Activated B cell treated with CpG ODN at 0.5 μM for 24 hours (primary cell): ENCODE data around the gene UBE2E2. TPM values are rescaled to one million over a fixed set of nuclear protein-coding genes. Genes with fewer than 3 reads are reported as not detected.
A peak's percentile ranks its signal among the peaks of the same experiment; 100 is the strongest.

Source experiments
- ATAC-seq: fragments of 200-7000 bp; cut with Tn5 transposase; one replicate; pipeline ENCODE4 v1.10.0; 2021; ENCODE audit warnings: low read depth, mild to moderate bottlenecking, moderate library complexity
- CTCF ChIA-PET: fragments of 350-600 bp; sonication (Branson Sonifier 250); formaldehyde crosslinking; loops from one replicate; lab custom pipeline; 2021; ENCODE audit warnings: antibody characterized with exemption; lab: Charles Lee
- POLR2A ChIA-PET: fragments of 350-600 bp; sonication (Branson Sonifier 250); formaldehyde crosslinking; loops from one replicate; lab custom pipeline; 2021; ENCODE audit warnings: antibody characterized with exemption; lab: Charles Lee
- DNase-seq: peaks from one replicate; pipeline ENCODE4 v3.0.0; 2022
- H3K27ac Mint-ChIP-seq: one replicate; pipeline ENCODE4 v1.8.0; 2020; ENCODE audit warnings: mixed read lengths
- H3K27me3 Mint-ChIP-seq: one replicate; pipeline ENCODE4 v1.8.0; 2021; ENCODE audit warnings: mixed read lengths
- H3K36me3 Mint-ChIP-seq: one replicate; pipeline ENCODE4 v1.8.0; 2021; ENCODE audit warnings: low read depth, mixed read lengths
- H3K4me1 Mint-ChIP-seq: one replicate; pipeline ENCODE4 v1.8.0; 2021; ENCODE audit warnings: mixed read lengths
- H3K4me3 Mint-ChIP-seq: one replicate; pipeline ENCODE4 v1.8.0; 2020; ENCODE audit warnings: mild to moderate bottlenecking, mixed read lengths
- H3K9me3 Mint-ChIP-seq: one replicate; pipeline ENCODE4 v1.8.0; 2020; ENCODE audit warnings: mixed read lengths
- intact Hi-C: fragments of 100-400 bp; cut with micrococcal nuclease; formaldehyde crosslinking; loops from one replicate; pipeline ENCODE4 v1.15.1; 2024
- total RNA-seq: library from RNA; stranded (reverse); gene quantifications from 2 replicates; pipeline ENCODE4 v1.2.3, GENCODE V29; 2022
- TF ChIP-seq, protein P1 (sequence below): fragments of 200-600 bp; IDR thresholded peaks from one replicate; pipeline ENCODE4 v1.8.0; 2022; ENCODE audit warnings: antibody characterized with exemption, mild to moderate bottlenecking

The UBE2E2 gene
- total RNA-seq, 1 donor from 2014 or later, result 48.5 TPM

DNA sequence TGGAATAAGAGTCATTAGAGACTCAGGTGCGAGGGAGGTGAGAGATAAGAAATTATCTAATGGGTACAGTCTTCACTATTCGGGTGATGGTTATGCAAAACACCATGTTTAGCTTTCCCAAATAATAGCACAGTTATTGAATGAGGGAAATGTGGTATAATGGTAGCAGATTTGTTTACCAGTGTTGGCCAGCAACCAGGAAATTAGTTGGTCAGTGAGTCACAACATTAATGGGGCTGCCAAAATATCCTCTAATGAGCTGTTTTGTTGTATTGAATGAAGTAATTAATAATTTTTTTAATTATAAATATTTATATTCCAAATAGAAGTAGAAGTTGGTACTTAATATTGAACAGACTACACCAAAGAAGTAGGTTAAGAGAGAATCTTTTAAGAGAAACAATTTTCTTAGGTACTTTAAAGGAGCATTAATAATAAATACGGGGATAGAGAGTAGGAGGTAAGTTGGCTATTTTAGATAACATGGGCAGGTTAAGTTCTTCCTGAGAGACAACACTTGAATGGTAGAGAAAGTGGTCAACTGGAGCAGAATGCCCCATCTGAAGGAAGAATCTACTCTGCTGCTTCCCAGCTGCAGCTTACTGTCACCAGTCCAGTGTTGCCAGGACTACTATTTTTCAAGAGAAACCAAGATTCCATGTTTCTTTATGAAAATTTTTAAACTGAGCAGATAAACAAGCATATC, 218.8 kb downstream of the UBE2E2 start:
- Mint-ChIP-seq H3K4me1 (peaks cover 44% of the 10 kb centered on the region), H3K27ac (no peak overlapping the region), H3K9me3 (peaks cover 6% of the 10 kb centered on the region), H3K4me3 (no peak overlapping the region), H3K36me3 (peaks cover 4% of the 10 kb centered on the region), H3K27me3 (no peaks in the 10 kb centered on the region)
- intact Hi-C loops, result no loop called here
- ATAC-seq (no peak), DNase-seq (no peak)
- POLR2A ChIA-PET, result interaction anchor here (0.6 kb wide), 1 partner anchor 338 kb away, joined by 8 read pairs; no protein-coding TSS in a partner anchor
- TF ChIP-seq, protein P1, sequence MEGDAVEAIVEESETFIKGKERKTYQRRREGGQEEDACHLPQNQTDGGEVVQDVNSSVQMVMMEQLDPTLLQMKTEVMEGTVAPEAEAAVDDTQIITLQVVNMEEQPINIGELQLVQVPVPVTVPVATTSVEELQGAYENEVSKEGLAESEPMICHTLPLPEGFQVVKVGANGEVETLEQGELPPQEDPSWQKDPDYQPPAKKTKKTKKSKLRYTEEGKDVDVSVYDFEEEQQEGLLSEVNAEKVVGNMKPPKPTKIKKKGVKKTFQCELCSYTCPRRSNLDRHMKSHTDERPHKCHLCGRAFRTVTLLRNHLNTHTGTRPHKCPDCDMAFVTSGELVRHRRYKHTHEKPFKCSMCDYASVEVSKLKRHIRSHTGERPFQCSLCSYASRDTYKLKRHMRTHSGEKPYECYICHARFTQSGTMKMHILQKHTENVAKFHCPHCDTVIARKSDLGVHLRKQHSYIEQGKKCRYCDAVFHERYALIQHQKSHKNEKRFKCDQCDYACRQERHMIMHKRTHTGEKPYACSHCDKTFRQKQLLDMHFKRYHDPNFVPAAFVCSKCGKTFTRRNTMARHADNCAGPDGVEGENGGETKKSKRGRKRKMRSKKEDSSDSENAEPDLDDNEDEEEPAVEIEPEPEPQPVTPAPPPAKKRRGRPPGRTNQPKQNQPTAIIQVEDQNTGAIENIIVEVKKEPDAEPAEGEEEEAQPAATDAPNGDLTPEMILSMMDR, result no peak
- CTCF ChIA-PET, result no interaction called here

DNA sequence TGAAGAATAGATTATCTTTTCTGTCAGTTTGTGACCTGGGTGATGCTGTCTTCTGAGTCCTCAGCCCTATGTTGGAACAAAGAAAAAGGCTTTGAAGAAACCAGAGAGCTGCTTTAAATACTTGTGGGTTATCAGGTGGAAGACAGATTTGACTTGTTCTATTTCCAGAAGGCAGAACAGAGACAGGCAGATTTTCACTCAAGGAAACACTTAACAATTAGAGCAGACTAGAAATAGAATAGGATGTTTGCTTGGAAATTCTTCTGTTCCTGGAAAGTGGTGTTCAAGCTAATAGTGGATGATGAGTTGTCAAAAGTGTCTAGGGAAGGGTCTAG, 219.4 kb downstream of the UBE2E2 start:
- Mint-ChIP-seq H3K36me3 (peaks cover 4% of the 10 kb centered on the region), H3K9me3 (peaks cover 6% of the 10 kb centered on the region), H3K27me3 (no peaks in the 10 kb centered on the region), H3K4me3 (no peak overlapping the region), H3K4me1 (peaks cover 41% of the 10 kb centered on the region), H3K27ac (no peak overlapping the region)
- CTCF ChIA-PET, result interaction anchor here (0.9 kb wide), 1 partner anchor 17 kb away, joined by 3 read pairs; no protein-coding TSS in a partner anchor
- intact Hi-C loops, result no loop called here
- ATAC-seq (no peak), DNase-seq (no peak)
- TF ChIP-seq, protein P1, result no peak
- POLR2A ChIA-PET, result interaction anchor here (0.6 kb wide), 1 partner anchor 337 kb away, joined by 8 read pairs; no protein-coding TSS in a partner anchor

DNA sequence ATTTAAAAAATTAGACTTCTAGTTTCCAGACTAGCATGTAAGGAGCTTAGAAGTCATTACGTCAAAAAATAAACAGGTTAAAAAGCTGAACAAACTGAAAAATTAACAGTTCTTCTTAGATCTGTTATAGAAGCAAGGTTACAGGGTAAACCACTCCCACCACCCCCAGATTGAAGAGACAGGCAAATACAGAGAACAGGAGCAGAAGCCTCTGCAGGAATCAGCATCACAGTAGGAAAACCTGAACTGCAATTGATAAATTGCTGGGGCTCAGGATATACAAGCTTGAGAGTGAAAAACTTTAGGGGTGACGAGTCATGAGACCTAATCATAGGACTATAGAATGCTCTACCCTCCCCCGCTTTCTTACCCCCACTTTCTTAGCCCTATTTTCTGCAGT, 222.3 kb downstream of the UBE2E2 start:
- ATAC-seq, result no peak
- Mint-ChIP-seq H3K27ac (no peak overlapping the region), H3K4me3 (no peak overlapping the region), H3K27me3 (no peaks in the 10 kb centered on the region), H3K36me3 (peaks cover 4% of the 10 kb centered on the region), H3K4me1 (peaks cover 34% of the 10 kb centered on the region), H3K9me3 (peaks cover 6% of the 10 kb centered on the region)
- TF ChIP-seq, protein P1, result no peak
- POLR2A ChIA-PET, result interaction anchor here (0.6 kb wide), 1 partner anchor 168 kb away, joined by 6 read pairs; no protein-coding TSS in a partner anchor
- CTCF ChIA-PET, result no interaction called here
- DNase-seq, result no peak
- intact Hi-C loops, result loop anchor here (2.0 kb wide), 1 partner anchor 15 kb away; no protein-coding TSS in a partner anchor

GRCh38 chr3:23430781-23431398, 227.8 kb downstream of the UBE2E2 start:
- Mint-ChIP-seq H3K27me3 (no peaks in the 10 kb centered on the region), H3K27ac (no peak overlapping the region), H3K4me3 (peak overlapping the region; percentile 42), H3K9me3 (peaks cover 3% of the 10 kb centered on the region), H3K4me1 (peaks cover 36% of the 10 kb centered on the region), H3K36me3 (peaks cover 2% of the 10 kb centered on the region)
- TF ChIP-seq, protein P1, result no peak
- ChIA-PET CTCF (no interaction called here), POLR2A (no interaction called here)
- no peak for ATAC-seq
- no peak for DNase-seq
- intact Hi-C loops, result loop anchor here (2.0 to 5.0 kb wide), 2 partner anchors 18 to 34 kb away; no protein-coding TSS in a partner anchor

- H3K36me3 Mint-ChIP-seq, result no peaks in the 10 kb centered on the region
- POLR2A ChIA-PET, result no interaction called here
Observed at GRCh38 chr3:23431764-23432163, 228.6 kb downstream of the UBE2E2 start.

More at GRCh38 chr3:23431764-23432163, 228.6 kb downstream of the UBE2E2 start:
- TF ChIP-seq, protein P1, result no peak
- DNase-seq (no peak), ATAC-seq (no peak)
- intact Hi-C loops, result loop anchor here (2.0 to 5.0 kb wide), 2 partner anchors 17 to 34 kb away; no protein-coding TSS in a partner anchor
- H3K4me1 Mint-ChIP-seq, result peaks cover 36% of the 10 kb centered on the region
- CTCF ChIA-PET, result no interaction called here
- H3K27ac Mint-ChIP-seq, result no peak overlapping the region
- no peaks in the 10 kb centered on the region for H3K9me3 Mint-ChIP-seq
- no peaks in the 10 kb centered on the region for H3K27me3 Mint-ChIP-seq
- H3K4me3 Mint-ChIP-seq, result no peak overlapping the region
